Retinal pigment epithelial cell (primary cell): ENCODE results near the gene GBF1.

Source experiments
- DNase-seq: peaks from one replicate; pipeline ENCODE4 v3.0.0-alpha.2; 2010; ENCODE audit warnings: low read depth
- H3K4me3 ChIP-seq: 2 replicates; pipeline ENCODE4 v1.5.1; 2011; ENCODE audit warnings: mild to moderate bottlenecking, low read length, control low read depth, moderate library complexity
- CTCF ChIP-seq: conservative IDR thresholded peaks from 2 replicates; pipeline ENCODE4 v1.5.1; 2011; ENCODE audit warnings: low read depth, low read length, control low read depth, inconsistent platforms

Gene GBF1

GRCh38 chr10:102254426-102254825 is 9.1 kb downstream of the GBF1 start:
- TF ChIP-seq CTCF, result no peak
- H3K4me3 ChIP-seq, result no peak overlapping the region
- DNase-seq, result no peak

- no peak for DNase-seq
- no peak overlapping the region for H3K4me3 ChIP-seq
- no peak for TF ChIP-seq CTCF
These were observed 10.1 kb downstream of the GBF1 start for GRCh38 chr10:102255404-102255803.

GRCh38 chr10:102261196-102261595 is 15.9 kb downstream of the GBF1 start:
- no peak overlapping the region for H3K4me3 ChIP-seq
- no peak for DNase-seq
- TF ChIP-seq CTCF, result no peak

GRCh38 chr10:102261842-102262241 is 16.5 kb downstream of the GBF1 start:
- DNase-seq, result no peak
- H3K4me3 ChIP-seq, result no peak overlapping the region
- no peak for TF ChIP-seq CTCF

GRCh38 chr10:102262744-102263370 is 17.5 kb downstream of the GBF1 start:
- no peak overlapping the region for H3K4me3 ChIP-seq
- no peak for DNase-seq
- TF ChIP-seq CTCF, result no peak

- no peak overlapping the region for H3K4me3 ChIP-seq
- no peak for DNase-seq
- TF ChIP-seq CTCF, result no peak
These were observed 19.0 kb downstream of the GBF1 start for GRCh38 chr10:102264371-102264770.

- H3K4me3 ChIP-seq, result no peak overlapping the region
- TF ChIP-seq CTCF, result no peak
- DNase-seq, result no peak
These were observed 21.3 kb downstream of the GBF1 start for GRCh38 chr10:102266670-102267069.
